MM.1S (cell line): ENCODE measurements around the gene PIP4K2A.
A peak's percentile ranks its signal among the peaks of the same experiment; 100 is the strongest.

Experiments used
- DNase-seq: peaks from one replicate; pipeline ENCODE4 v3.0.0-alpha.2; 2015
- H2AFZ ChIP-seq: fragments of 300-600 bp; sonication (generic); 2 replicates; pipeline ENCODE4 v1.6.0; 2016; ENCODE audit warnings: antibody characterized with exemption, low read length
- H3F3A ChIP-seq: fragments of 300-600 bp; sonication (generic); 2 replicates; pipeline ENCODE4 v1.6.1; 2016; ENCODE audit warnings: mild to moderate bottlenecking, antibody characterized with exemption, low read length, moderate library complexity, mixed read lengths; ENCODE audit not compliant: insufficient read depth
- H3K27ac ChIP-seq: fragments of 300-600 bp; sonication (generic); 2 replicates; pipeline ENCODE4 v1.5.1; 2016; ENCODE audit warnings: mild to moderate bottlenecking, low read length
- H3K27me3 ChIP-seq: fragments of 300-600 bp; sonication (generic); replicated peaks from 2 replicates; pipeline ENCODE4 v1.6.0; 2016; ENCODE audit warnings: low read length; ENCODE audit not compliant: insufficient read depth
- H3K36me3 ChIP-seq: fragments of 300-600 bp; sonication (generic); replicated peaks from 2 replicates; pipeline ENCODE4 v1.6.1; 2016; ENCODE audit warnings: mild to moderate bottlenecking, low read length, mixed read lengths; ENCODE audit not compliant: insufficient read depth
- H3K4me1 ChIP-seq: fragments of 300-600 bp; sonication (generic); 2 replicates; pipeline ENCODE4 v1.6.1; 2016; ENCODE audit warnings: low read length, mixed read lengths
- H3K4me2 ChIP-seq: fragments of 300-600 bp; sonication (generic); 2 replicates; pipeline ENCODE4 v1.6.0; 2016; ENCODE audit warnings: low read depth, low read length
- H3K4me3 ChIP-seq: fragments of 300-600 bp; sonication (generic); 2 replicates; pipeline ENCODE4 v1.5.1; 2016; ENCODE audit warnings: low read length, mixed read lengths
- H3K79me2 ChIP-seq: fragments of 300-600 bp; sonication (generic); 2 replicates; pipeline ENCODE4 v1.6.1; 2016; ENCODE audit warnings: mixed run types, low read length, mixed read lengths
- H3K9ac ChIP-seq: fragments of 300-600 bp; sonication (generic); 2 replicates; pipeline ENCODE4 v1.6.1; 2016; ENCODE audit warnings: low read length, mixed read lengths
- H3K9me2 ChIP-seq: fragments of 300-600 bp; sonication (generic); replicated peaks from 2 replicates; pipeline ENCODE4 v1.6.1; 2016; ENCODE audit warnings: mild to moderate bottlenecking, low read length, mixed read lengths; ENCODE audit not compliant: insufficient read depth
- H3K9me3 ChIP-seq: fragments of 300-600 bp; sonication (generic); replicated peaks from 2 replicates; pipeline ENCODE4 v1.6.1; 2016; ENCODE audit warnings: mild to moderate bottlenecking, low read length, mixed read lengths; ENCODE audit not compliant: insufficient read depth
- H4K20me1 ChIP-seq: fragments of 300-600 bp; sonication (generic); 2 replicates; pipeline ENCODE4 v1.6.1; 2016; ENCODE audit warnings: mild to moderate bottlenecking, low read length, moderate library complexity, mixed read lengths; ENCODE audit not compliant: insufficient read depth
- EZH2 ChIP-seq: fragments of 300-600 bp; sonication (generic); optimal IDR thresholded peaks from 2 replicates; pipeline ENCODE3; 2017; ENCODE audit warnings: low read depth, mild to moderate bottlenecking, antibody characterized with exemption, low read length, mixed read lengths
- EZH2phosphoT487 ChIP-seq: fragments of 300-600 bp; sonication (generic); IDR thresholded peaks from 2 replicates; pipeline ENCODE4 v1.6.1; 2018; ENCODE audit warnings: antibody characterized with exemption, low read length
- TF ChIP-seq, protein P1 (sequence below): fragments of 300-600 bp; sonication (generic); IDR thresholded peaks from 2 replicates; pipeline ENCODE4 v1.5.1; 2016; ENCODE audit warnings: antibody characterized with exemption, low read length, mixed read lengths

PIP4K2A gene

DNA sequence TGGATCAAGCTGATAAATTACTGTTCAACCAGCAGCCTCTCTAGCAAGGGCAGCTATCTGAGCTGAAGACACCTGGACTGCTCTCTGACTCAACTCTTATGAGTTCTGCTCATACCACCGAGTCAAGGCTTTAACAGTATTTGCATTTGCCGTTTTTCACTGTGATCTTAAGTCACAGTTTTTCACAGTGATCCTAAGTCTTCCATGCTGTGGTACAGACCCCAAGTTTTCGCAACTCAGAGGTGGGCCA lies 31.3 kb downstream of the PIP4K2A start:
- Histone ChIP-seq H3K79me2 (peaks cover 74% of the 10 kb centered on the region), H3K4me2 (peak overlapping the region; percentile 90), H3K4me1 (peaks cover 41% of the 10 kb centered on the region), H2AFZ (no peak overlapping the region), H3K9ac (peak overlapping the region; percentile 62), H4K20me1 (no peaks in the 10 kb centered on the region), H3F3A (peaks cover 32% of the 10 kb centered on the region), H3K9me3 (no peaks in the 10 kb centered on the region), H3K9me2 (no peaks in the 10 kb centered on the region), H3K27me3 (no peaks in the 10 kb centered on the region), H3K36me3 (no peaks in the 10 kb centered on the region), H3K27ac (peak overlapping the region; percentile 95), H3K4me3 (peak overlapping the region; percentile 50)
- TF ChIP-seq, protein P1, sequence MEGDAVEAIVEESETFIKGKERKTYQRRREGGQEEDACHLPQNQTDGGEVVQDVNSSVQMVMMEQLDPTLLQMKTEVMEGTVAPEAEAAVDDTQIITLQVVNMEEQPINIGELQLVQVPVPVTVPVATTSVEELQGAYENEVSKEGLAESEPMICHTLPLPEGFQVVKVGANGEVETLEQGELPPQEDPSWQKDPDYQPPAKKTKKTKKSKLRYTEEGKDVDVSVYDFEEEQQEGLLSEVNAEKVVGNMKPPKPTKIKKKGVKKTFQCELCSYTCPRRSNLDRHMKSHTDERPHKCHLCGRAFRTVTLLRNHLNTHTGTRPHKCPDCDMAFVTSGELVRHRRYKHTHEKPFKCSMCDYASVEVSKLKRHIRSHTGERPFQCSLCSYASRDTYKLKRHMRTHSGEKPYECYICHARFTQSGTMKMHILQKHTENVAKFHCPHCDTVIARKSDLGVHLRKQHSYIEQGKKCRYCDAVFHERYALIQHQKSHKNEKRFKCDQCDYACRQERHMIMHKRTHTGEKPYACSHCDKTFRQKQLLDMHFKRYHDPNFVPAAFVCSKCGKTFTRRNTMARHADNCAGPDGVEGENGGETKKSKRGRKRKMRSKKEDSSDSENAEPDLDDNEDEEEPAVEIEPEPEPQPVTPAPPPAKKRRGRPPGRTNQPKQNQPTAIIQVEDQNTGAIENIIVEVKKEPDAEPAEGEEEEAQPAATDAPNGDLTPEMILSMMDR: no peak
- TF ChIP-seq EZH2: no peak
- DNase-seq: no peak

GRCh38 chr10:22682237-22683139 lies 31.9 kb downstream of the PIP4K2A start:
- Histone ChIP-seq H3K79me2 (peaks cover 74% of the 10 kb centered on the region), H2AFZ (no peak overlapping the region), H3K27ac (peak overlapping the region; percentile 95), H3K4me3 (peak overlapping the region; percentile 50), H3K4me1 (peaks cover 41% of the 10 kb centered on the region), H3F3A (peaks cover 32% of the 10 kb centered on the region), H3K27me3 (no peaks in the 10 kb centered on the region), H3K9me2 (no peaks in the 10 kb centered on the region), H3K4me2 (peak overlapping the region; percentile 90), H3K9me3 (no peaks in the 10 kb centered on the region), H3K9ac (peak overlapping the region; percentile 62), H3K36me3 (no peaks in the 10 kb centered on the region), H4K20me1 (no peaks in the 10 kb centered on the region)
- no peak for TF ChIP-seq EZH2
- TF ChIP-seq EZH2phosphoT487: no peak
- TF ChIP-seq, protein P1: no peak
- DNase-seq: peak; percentile 83

DNA sequence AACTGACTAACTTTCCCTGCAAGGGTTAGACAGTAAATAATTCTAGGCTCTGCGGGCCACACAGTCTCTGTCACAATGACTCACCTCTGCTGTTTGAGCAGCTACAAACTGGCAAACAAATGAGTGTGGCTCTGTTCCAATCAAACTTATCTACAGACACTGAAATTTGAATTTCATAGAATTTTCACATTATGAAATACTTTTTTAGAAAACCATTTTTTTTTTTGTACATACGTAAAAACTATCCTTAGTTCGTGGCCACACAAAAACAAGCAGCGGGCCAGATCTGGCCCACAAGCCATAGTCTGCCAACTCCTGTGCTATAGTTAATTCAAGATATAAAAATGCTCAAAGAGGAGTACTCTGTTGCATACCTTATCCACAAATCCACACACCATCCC lies 32.6 kb downstream of the PIP4K2A start:
- Histone ChIP-seq H3K9me3 (no peaks in the 10 kb centered on the region), H3K4me1 (peaks cover 41% of the 10 kb centered on the region), H4K20me1 (no peaks in the 10 kb centered on the region), H3F3A (peaks cover 32% of the 10 kb centered on the region), H3K9ac (peak overlapping the region; percentile 62; the same call in 1 of the 2 replicates), H3K27me3 (no peaks in the 10 kb centered on the region), H3K4me2 (peak overlapping the region; percentile 90), H3K4me3 (no peak overlapping the region), H3K9me2 (no peaks in the 10 kb centered on the region), H3K36me3 (no peaks in the 10 kb centered on the region), H2AFZ (no peak overlapping the region), H3K79me2 (peaks cover 74% of the 10 kb centered on the region), H3K27ac (peak overlapping the region; percentile 95)
- DNase-seq: no peak
- no peak for TF ChIP-seq EZH2phosphoT487

DNA sequence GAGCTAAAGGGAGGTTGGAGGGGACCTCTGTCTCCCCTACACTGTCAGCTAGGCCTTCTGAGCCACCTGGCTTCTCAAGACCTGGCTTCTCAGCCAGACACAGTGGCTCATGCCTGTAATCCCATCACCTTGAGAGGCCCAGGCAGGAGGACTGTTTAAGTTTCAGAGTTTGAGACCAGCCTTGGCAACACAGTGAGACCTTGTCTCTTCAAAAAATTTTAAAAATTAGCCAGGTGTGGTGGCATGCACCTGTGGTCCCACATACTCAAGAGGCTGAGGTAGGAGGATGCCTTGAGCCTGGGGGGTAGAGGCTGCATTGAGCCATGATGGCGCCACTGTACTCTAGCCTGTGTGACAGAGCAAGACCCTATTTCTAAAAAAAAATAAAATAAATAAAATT lies 33.1 kb downstream of the PIP4K2A start:
- peaks cover 41% of the 10 kb centered on the region for H3K4me1 ChIP-seq
- no peaks in the 10 kb centered on the region for H3K9me3 ChIP-seq
- no peaks in the 10 kb centered on the region for H3K9me2 ChIP-seq
- H3K79me2 ChIP-seq: peaks cover 74% of the 10 kb centered on the region
- H3K4me2 ChIP-seq: no peak overlapping the region
- H3F3A ChIP-seq: peaks cover 32% of the 10 kb centered on the region
- H2AFZ ChIP-seq: no peak overlapping the region
- no peak overlapping the region for H3K9ac ChIP-seq
- H4K20me1 ChIP-seq: no peaks in the 10 kb centered on the region
- no peak for DNase-seq
- H3K27ac ChIP-seq: no peak overlapping the region; the same call in 1 of the 2 replicates
- H3K27me3 ChIP-seq: no peaks in the 10 kb centered on the region
- H3K4me3 ChIP-seq: no peak overlapping the region
- TF ChIP-seq EZH2phosphoT487 (no peak), EZH2 (no peak)
- TF ChIP-seq, protein P1: no peak
- no peaks in the 10 kb centered on the region for H3K36me3 ChIP-seq
